SU-DHL-6 (cell line): ENCODE results near the gene MTNR1B.

ENCODE experiments used
- H2AFZ ChIP-seq: fragments of 200-600 bp; sonication (generic); 2 replicates; pipeline ENCODE4 v1.6.1; 2014; ENCODE audit warnings: low read depth, mild to moderate bottlenecking, moderate library complexity, mixed read lengths, antibody characterized with exemption, low read length; ENCODE audit not compliant: severe bottlenecking
- H3F3A ChIP-seq: fragments of 200-600 bp; shearing (Covaris generic); 2 replicates; pipeline ENCODE4 v1.6.0; 2016; ENCODE audit warnings: antibody characterized with exemption, mild to moderate bottlenecking; ENCODE audit not compliant: insufficient read depth
- H3K27ac ChIP-seq: fragments of 200-600 bp; sonication (generic); 2 replicates; pipeline ENCODE4 v1.5.1; 2016; ENCODE audit warnings: low read depth, mild to moderate bottlenecking, low read length, moderate library complexity, mixed read lengths
- H3K27me3 ChIP-seq: fragments of 200-600 bp; sonication (generic), shearing (Covaris generic); 2 replicates; pipeline ENCODE4 v1.6.0; 2014; ENCODE audit warnings: mild to moderate bottlenecking, low read length
- H3K36me3 ChIP-seq: fragments of 200-600 bp; sonication (generic); 2 replicates; pipeline ENCODE4 v1.6.1; 2014; ENCODE audit warnings: mild to moderate bottlenecking, low read length, mixed read lengths
- H3K4me2 ChIP-seq: fragments of 300-600, 200-600 bp; shearing (Covaris generic), sonication (generic); 2 replicates; pipeline ENCODE4 v1.6.0; 2014; ENCODE audit warnings: low read length, low read depth, mild to moderate bottlenecking; ENCODE audit not compliant: poor library complexity, severe bottlenecking
- H3K4me3 ChIP-seq: fragments of 200-600 bp; sonication (generic); 2 replicates; pipeline ENCODE4 v1.5.1; 2014; ENCODE audit warnings: antibody characterized with exemption, low read length, mild to moderate bottlenecking, mixed read lengths; ENCODE audit not compliant: insufficient read depth, poor library complexity, severe bottlenecking
- H3K79me2 ChIP-seq: fragments of 200-600 bp; sonication (generic); 2 replicates; pipeline ENCODE4 v1.6.1; 2014; ENCODE audit warnings: mild to moderate bottlenecking, low read length, moderate library complexity; ENCODE audit not compliant: insufficient read depth
- H3K9ac ChIP-seq: fragments of 200-600 bp; sonication (generic); 2 replicates; pipeline ENCODE4 v1.7.0; 2014; ENCODE audit warnings: mild to moderate bottlenecking, low read length
- H3K9me2 ChIP-seq: fragments of 200-600 bp; sonication (generic); replicated peaks from 2 replicates; pipeline ENCODE4 v1.6.1; 2014; ENCODE audit warnings: low read length; ENCODE audit not compliant: insufficient read depth
- H3K9me3 ChIP-seq: fragments of 200-600 bp; sonication (generic); 2 replicates; pipeline ENCODE4 v1.6.1; 2014; ENCODE audit warnings: low read length, mixed read lengths; ENCODE audit not compliant: insufficient read depth
- H4K20me1 ChIP-seq: fragments of 200-600 bp; sonication (generic); 2 replicates; pipeline ENCODE4 v1.6.1; 2014; ENCODE audit warnings: low read depth, mild to moderate bottlenecking, antibody characterized with exemption, low read length, moderate library complexity, mixed read lengths
- CTCF ChIP-seq: fragments of 200-600 bp; sonication (generic); IDR thresholded peaks from one replicate; pipeline ENCODE4 v1.5.1; 2017; ENCODE audit warnings: antibody characterized with exemption, mild to moderate bottlenecking, low read length, moderate library complexity; ENCODE audit not compliant: insufficient read depth, poor library complexity, severe bottlenecking
- EZH2phosphoT487 ChIP-seq: fragments of 200-600 bp; sonication (generic), shearing (Covaris generic); conservative IDR thresholded peaks from 2 replicates; pipeline ENCODE4 v1.6.1; 2018; ENCODE audit warnings: mild to moderate bottlenecking, antibody characterized with exemption, low read length, moderate library complexity, mixed read lengths

Gene MTNR1B

DNA sequence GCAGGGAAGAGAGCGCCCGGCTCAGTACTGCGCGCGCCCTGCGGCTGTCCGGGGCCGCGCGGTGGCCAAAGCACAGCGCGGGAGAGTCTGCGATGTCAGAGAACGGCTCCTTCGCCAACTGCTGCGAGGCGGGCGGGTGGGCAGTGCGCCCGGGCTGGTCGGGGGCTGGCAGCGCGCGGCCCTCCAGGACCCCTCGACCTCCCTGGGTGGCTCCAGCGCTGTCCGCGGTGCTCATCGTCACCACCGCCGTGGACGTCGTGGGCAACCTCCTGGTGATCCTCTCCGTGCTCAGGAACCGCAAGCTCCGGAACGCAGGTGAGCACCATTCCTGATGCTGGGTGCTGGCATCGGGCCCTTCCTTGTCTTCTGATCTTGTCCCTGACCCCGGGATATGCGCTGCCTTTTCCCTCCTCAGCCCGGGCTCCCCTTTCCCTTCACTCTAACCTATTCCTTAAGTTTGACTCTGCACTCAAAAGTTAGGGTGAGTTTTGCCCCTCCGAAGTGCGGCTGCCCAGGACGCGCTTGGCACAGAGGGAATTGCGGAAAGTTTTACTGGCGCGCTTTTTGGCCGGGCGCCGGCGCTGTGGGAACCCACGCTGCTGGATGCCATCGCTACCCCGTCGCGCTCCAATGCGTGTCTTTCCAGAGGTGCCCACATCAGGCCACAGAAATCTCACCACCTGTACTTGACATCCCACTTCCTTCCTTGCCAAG is at the start of gene MTNR1B:
MTNR1B (plus strand) TSS at position 18 of the 714 bp plus-strand sequence; CDS start at position 93, 75 bp downstream.
- TF ChIP-seq EZH2phosphoT487 (no peak), CTCF (no peak)
- Histone ChIP-seq H3F3A (no peaks in the 10 kb centered on the region), H3K27me3 (no peaks in the 10 kb centered on the region), H3K36me3 (no peaks in the 10 kb centered on the region), H3K9me2 (no peaks in the 10 kb centered on the region; the same call in 1 of the 2 replicates), H3K4me2 (no peak within 1 kb of the TSS), H4K20me1 (no peaks in the 10 kb centered on the region), H3K79me2 (no peaks in the 10 kb centered on the region), H3K9ac (no peak within 1 kb of the TSS), H3K27ac (no peak within 1 kb of the TSS), H3K9me3 (no peaks in the 10 kb centered on the region), H3K4me3 (no peak within 1 kb of the TSS), H2AFZ (no peak within 1 kb of the TSS)

GRCh38 chr11:92920331-92920730 is 49.1 kb upstream of the MTNR1B start:
- Histone ChIP-seq H3K4me2 (no peak overlapping the region), H3K9me2 (no peaks in the 10 kb centered on the region), H3K27ac (no peak overlapping the region), H2AFZ (no peak overlapping the region), H3K27me3 (no peaks in the 10 kb centered on the region), H4K20me1 (no peaks in the 10 kb centered on the region), H3K79me2 (no peaks in the 10 kb centered on the region), H3K9ac (no peak overlapping the region), H3K9me3 (0 out of 2 replicates have a peak, but pooled peaks cover 5% of the 10 kb centered on the region), H3F3A (no peaks in the 10 kb centered on the region), H3K36me3 (no peaks in the 10 kb centered on the region), H3K4me3 (no peak overlapping the region)
- TF ChIP-seq EZH2phosphoT487 (no peak), CTCF (no peak)

GRCh38 chr11:92922731-92923130 is 46.7 kb upstream of the MTNR1B start:
- no peaks in the 10 kb centered on the region for H3F3A ChIP-seq
- no peaks in the 10 kb centered on the region for H3K27me3 ChIP-seq
- H3K4me3 ChIP-seq = no peak overlapping the region
- H3K79me2 ChIP-seq = no peaks in the 10 kb centered on the region
- H4K20me1 ChIP-seq = no peaks in the 10 kb centered on the region
- no peak overlapping the region for H2AFZ ChIP-seq
- H3K9ac ChIP-seq = no peak overlapping the region
- H3K36me3 ChIP-seq = no peaks in the 10 kb centered on the region
- TF ChIP-seq EZH2phosphoT487 (no peak), CTCF (no peak)
- H3K4me2 ChIP-seq = no peak overlapping the region
- H3K27ac ChIP-seq = no peak overlapping the region
- H3K9me3 ChIP-seq = 0 out of 2 replicates have a peak, but pooled peaks cover 8% of the 10 kb centered on the region
- no peaks in the 10 kb centered on the region for H3K9me2 ChIP-seq
